ENCODE data around the gene DTX4.

The DTX4 gene

DNA sequence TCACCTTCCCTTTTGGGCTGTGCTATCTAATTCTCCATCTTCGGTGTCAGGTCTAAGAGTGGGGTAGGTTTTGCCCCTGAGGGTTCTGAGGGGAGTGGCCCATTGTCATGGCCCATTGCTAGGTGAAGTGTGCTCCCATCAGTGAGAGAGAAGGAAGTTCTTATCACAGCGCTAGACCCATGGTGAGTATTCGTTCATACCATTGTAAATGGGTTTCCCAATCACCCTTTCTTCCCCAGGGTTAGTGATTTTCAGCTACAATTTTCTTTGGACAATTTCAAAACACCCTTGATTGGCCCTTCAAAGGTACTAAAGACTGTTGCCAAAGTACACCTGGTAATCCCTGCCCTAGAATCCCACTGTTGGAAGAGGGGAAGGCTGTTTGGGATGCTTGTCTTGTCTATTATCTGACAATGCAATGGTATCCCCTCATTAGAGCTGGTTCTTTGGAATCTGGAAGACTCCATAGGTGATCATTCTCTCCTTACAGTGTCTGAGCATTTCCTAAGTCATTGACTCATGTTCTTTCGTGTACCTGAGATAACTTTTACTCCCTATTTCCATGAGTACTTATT lies 20.6 kb downstream of the DTX4 start:
- DNase-seq: no peak

- DNase-seq: no peak
Observed at GRCh38 chr11:59193587-59194130, 21.7 kb downstream of the DTX4 start.

- no peak for DNase-seq
Observed at GRCh38 chr11:59195586-59195985, 23.7 kb downstream of the DTX4 start.

GRCh38 chr11:59196777-59197176 lies 24.8 kb downstream of the DTX4 start:
- no peak for DNase-seq

DNA sequence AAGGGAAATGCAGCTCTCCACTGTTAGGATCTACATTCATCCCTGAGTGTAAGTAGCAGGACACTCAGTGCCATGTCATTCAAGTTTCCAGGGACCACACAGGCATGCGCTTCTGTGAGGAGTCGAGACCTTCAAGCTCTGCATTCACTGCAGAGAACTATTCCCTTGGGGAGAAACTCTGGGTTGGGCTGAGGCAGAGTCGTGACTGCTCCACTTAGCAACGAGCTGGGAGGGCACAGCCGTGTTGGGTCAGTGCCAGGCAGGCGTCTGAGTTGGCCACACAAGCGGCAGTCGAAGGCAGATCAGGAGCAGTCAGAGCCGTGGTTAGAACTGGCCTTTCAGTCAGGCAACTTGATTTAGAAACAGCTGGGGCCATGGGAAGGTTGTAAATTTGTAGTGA lies 26.1 kb downstream of the DTX4 start:
- DNase-seq: no peak

DNA sequence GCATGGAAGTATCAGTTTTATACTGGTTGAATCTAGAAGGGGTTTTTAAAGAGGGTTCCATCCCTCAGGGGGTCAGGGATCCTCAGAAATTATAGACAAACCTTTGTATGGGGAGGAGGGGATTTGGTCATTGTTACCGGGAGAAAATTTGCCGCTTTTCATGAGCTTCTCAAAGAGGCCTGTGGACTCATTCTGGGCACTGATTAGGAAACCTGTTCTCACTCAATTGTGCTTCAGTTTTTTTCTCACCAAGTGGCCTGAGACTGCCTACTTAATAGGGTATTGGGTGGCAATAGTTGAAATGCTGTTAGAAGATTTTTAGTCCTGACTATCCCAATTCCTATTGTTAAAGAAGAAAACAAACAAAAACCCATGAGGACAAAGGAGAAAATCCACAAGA lies 26.8 kb downstream of the DTX4 start:
- DNase-seq: no peak

DNA sequence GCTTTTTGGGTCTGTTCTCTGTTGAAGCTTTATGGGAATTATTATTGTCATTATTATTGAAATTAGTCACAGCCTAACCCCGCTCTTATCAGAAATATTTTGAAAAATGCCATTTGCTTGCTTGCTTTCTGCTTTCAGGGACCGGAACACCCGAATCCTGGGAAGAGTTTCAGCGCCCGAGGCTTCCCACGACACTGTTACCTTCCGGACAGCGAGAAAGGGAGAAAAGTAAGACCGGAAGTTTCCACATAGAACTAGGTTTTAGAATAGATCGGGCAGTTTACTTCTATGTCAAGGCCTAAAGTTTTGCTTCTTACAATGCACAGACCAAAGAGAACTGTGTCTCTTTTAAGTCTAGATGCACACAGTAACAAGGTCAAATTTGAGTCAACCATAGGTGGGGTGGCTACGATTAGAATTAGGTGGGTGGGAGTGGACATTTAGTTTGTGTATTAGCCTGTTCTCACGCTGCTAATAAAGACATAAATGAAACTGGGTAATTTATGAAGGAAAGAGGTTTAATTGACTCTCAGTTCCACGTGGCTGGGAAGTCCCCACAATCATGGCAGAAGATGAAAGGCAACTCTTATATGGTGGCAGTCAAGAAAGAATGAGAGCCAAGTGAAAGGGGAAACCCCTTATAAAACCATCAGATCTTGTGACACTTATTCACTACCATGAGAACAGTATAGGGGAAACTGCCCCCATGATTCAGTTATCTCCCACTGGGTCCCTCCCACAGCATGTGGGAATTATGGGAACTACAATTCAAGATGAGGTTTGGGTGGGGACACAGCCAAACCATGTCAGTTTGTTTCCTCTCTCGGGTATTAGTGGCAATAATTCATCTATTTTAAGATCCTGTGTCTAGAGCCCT lies 27.9 kb downstream of the DTX4 start:
- no peak for DNase-seq

DNA sequence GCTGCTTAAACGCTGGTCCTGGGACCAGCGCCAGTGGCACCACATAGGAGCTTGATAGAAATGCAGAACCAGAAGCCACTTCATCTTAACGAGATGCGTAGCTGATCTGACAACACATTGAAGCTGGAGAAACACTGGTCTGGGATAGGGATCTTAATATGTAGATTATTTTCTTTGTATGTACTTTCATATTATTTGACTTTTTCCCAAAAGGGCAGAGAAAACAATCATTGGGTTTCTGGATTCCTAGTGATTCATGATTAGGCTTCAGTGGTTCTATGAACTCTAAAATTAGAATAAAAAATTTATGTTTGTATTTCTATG lies 28.5 kb downstream of the DTX4 start:
- no peak for DNase-seq

GRCh38 chr11:59201353-59201752 lies 29.4 kb downstream of the DTX4 start:
- DNase-seq: no peak

DNA sequence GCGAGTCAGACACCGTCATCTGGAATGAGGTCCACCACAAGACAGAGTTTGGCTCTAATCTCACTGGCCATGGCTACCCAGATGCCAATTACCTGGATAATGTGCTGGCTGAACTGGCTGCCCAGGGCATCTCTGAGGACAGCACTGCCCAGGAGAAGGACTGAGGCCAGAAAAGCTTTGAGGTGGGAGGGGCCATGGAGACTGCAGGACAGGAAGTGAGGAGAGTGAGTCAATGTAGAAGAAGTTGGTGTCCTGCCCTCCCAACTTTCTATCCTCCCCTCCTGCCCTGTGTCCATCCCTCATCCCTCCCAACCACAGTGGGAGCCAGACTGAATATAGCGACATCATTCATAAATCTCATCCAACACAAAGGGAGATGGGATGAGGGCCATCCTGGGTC lies 32.8 kb downstream of the DTX4 start:
- DNase-seq: no peak

GRCh38 chr11:59205648-59206047 lies 33.7 kb downstream of the DTX4 start:
- DNase-seq: no peak

DNA sequence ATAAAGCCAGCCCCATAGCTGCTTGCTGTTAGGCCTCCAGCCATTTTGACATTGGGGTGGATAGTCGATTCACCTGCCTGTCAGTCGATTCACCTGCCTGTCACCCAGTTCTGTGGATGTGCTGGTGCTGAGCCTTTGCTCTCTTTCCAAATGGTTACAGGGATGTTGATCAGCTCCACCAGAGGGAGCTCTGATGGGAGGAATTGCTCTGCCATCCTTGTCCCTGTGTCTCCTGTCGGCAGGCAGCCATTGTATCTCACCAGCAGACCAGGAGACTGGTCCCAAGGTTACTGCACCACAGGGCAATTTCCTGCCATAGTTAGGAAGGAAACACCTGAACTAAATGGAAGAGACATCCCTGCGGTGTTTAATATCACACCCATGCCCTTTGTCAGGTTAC lies 34.7 kb downstream of the DTX4 start:
- DNase-seq: no peak

- DNase-seq: no peak
Observed at GRCh38 chr11:59207988-59208451, 36.1 kb downstream of the DTX4 start.

GRCh38 chr11:59208956-59209355 lies 37.0 kb downstream of the DTX4 start:
- no peak for DNase-seq

DNA sequence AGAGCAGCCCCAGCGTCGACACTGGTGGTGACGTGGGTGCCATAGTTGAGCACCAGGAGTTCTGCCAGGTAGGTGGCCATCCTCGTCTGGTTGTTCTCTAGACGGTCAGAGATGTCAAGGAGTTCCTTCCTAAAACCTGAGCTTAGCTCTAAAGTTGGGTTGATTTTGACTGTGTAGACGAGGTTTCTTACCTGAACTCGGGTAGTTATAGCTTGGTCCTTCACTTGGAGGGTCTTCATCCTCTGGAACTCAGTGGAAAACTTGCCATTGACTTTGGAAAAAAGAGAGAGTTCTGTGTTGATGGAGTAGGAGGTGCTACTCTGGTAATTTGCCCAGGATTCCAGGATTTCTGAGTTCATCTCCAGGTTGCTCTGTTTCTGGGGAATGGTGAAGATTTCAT lies 40.3 kb downstream of the DTX4 start:
- no peak for DNase-seq

DNA sequence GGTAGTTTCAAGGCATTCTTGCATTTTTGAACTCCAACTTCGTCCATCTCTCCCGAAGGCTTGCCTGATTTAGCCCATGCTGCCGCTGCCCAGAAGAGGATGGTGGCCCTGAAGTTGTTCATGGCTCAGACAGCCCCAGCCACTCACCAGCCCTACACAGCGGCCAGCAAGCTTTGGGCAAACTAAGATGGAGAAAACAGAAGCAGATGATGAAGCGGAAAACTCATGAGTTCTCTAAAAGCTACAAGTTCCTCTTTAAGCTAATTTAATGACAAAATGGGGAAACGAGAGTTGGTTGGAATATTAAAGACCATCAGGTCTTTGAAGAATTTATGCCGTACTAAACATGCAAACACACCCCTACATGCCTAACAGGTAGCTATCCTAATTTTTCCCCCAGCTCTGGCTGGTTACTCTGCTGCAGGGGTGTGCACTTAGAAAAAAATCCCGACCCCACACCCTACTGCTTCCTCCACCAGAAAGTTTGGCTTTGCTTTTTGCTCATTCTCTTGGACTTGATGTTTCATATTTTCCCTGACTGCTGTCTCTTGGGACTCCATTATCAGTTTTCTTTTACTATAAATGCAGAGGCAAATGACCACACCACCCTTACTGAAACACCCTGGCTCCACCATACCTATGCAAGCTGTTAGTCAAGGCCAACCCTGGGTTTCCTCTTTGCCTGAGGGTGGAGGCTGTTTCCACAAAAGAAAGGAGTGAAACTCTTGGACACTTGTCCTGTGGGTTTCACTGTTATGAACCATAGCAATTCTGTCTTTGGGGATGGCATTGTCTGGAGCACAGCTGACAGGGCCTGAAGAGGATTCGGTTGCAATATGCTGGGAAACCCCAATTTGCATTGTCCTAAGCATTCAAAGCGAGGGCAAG lies 41.1 kb downstream of the DTX4 start, which contains the start of gene MPEG1:
Gene MPEG1 (minus strand): TSS at position 184 of the 888 bp plus-strand sequence. CDS start 62 bp downstream, at position 122.
- no peak for DNase-seq

DNA sequence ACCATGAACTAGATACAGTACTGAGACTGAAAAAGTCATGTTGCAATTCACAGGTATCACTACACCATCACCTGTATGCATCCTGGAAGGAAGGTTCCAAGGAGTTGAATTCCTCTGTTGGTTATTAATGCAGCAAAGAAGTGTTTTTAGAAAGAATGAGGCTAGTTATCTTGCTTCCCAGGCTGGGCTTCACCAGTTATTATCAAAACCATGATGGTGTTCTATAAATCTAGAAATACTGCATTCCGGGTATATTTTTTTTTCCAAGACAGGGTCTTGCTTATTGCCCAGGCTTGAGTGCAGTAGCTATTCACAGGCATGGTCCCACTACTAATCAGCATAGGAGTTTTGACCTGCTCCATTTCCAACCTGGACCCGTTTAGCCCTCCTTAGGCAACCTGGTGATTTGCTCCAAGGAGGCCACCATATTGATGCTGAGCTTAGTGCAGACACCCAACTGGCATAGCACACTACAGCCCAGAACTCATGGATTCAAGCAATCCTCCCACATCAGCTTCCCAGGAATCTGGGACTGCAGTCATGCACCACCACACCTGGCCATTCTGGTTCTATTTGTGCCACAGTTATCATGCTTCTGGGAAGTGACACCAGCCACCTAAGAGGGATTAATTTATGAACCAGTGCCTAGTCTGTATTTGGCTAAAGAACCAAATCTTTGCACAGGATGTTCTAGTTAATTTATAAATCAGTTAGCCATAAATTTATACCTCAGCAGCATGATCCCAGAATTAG lies 42.4 kb downstream of the DTX4 start:
- no peak for DNase-seq

GRCh38 chr11:59216641-59217564 lies 45.0 kb downstream of the DTX4 start:
- no peak for DNase-seq

GRCh38 chr11:59218319-59218718 lies 46.4 kb downstream of the DTX4 start:
- DNase-seq: no peak

DNA sequence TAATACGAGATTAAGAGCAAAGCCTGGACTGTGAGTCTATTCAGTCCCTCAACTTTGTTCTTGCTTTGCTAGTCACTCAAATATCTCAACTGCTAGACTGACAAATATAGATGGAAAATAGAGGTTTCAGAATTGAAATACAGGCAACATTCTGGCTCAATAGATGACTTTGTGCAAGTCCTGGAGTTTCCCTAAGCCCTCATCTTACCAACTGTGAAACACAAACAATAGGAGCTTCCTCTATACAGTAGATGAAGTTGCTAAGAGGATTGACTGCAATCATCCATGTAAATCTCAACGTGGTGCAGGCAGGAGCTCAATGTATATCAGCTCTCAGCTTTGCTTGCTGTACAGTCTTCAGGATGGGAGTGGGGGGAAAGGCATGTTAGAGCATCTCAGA lies 47.0 kb downstream of the DTX4 start:
- no peak for DNase-seq

DNA sequence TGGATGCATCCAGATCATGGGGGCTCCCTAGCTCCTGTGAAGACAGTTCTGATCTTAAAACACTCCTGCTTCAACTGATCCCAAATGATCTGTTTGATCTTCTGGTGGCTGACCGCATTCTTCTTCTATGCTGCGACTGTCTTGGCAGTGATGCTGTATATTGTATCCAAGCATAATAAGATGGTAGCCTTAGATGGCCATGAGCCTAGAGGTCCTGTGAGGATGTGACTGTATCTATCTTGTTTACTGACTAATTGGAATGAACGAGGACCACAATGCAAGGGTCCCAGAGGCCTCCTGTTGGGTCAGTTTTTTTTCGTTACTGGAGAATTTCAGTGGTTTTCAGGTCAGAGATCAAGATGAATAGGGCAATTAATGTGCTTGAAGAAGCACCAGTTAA lies 47.9 kb downstream of the DTX4 start:
- DNase-seq: no peak

Measured in NCI-H1417 treated with DMSO at 0.1 percent for 48 hours (cell line).